HUES6 (cell line): Measurements from ENCODE around the gene SLC9C2.
"Not testable (repeated sequence)": the region's sequence is repeated elsewhere in the genome, so short reads cannot be mapped to it uniquely, and the experiment has no call there.

Experiments used
- H3K27ac ChIP-seq: 2 replicates; pipeline ENCODE4 v1.7.0; 2013; ENCODE audit warnings: low read depth, mild to moderate bottlenecking, low read length, inconsistent platforms
- H3K27me3 ChIP-seq: 2 replicates; pipeline ENCODE4 v1.6.1; 2013; ENCODE audit warnings: low read length; ENCODE audit not compliant: control insufficient read depth, insufficient read depth
- H3K36me3 ChIP-seq: 2 replicates; pipeline ENCODE4 v1.6.1; 2013; ENCODE audit warnings: low read length; ENCODE audit not compliant: control insufficient read depth, insufficient read depth
- H3K4me1 ChIP-seq: 2 replicates; pipeline ENCODE4 v1.6.1; 2013; ENCODE audit warnings: low read length; ENCODE audit not compliant: control insufficient read depth, insufficient read depth
- H3K4me3 ChIP-seq: 2 replicates; pipeline ENCODE4 v1.5.1; 2013; ENCODE audit warnings: low read depth, low read length
- H3K9ac ChIP-seq: one replicate; pipeline ENCODE4 v1.6.1; 2013; ENCODE audit warnings: mild to moderate bottlenecking, low read length
- H3K9me3 ChIP-seq: 2 replicates; pipeline ENCODE4 v1.6.1; 2013; ENCODE audit warnings: low read depth, low read length; ENCODE audit not compliant: control insufficient read depth, insufficient read depth

Gene SLC9C2

GRCh38 chr1:173603056-173603591 is at the start of gene SLC9C2:
Gene SLC9C2, minus strand, starts transcription at chr1:173603072. Its CDS starts 1,296 bp downstream, at chr1:173601776.
- Histone ChIP-seq H3K36me3 (no peaks in the 10 kb centered on the region), H3K4me1 (no peaks in the 10 kb centered on the region), H3K27me3 (no peaks in the 10 kb centered on the region), H3K27ac (no peak within 1 kb of the TSS), H3K9ac (no peak within 1 kb of the TSS), H3K9me3 (no peaks in the 10 kb centered on the region), H3K4me3 (no peak within 1 kb of the TSS)

GRCh38 chr1:173648880-173649605 is 46.2 kb upstream of the SLC9C2 start:
- Histone ChIP-seq H3K27ac (no peak overlapping the region), H3K36me3 (no peaks in the 10 kb centered on the region), H3K4me3 (no peak overlapping the region), H3K4me1 (no peaks in the 10 kb centered on the region), H3K27me3 (no peaks in the 10 kb centered on the region), H3K9ac (no peak overlapping the region), H3K9me3 (no peaks in the 10 kb centered on the region)

- Histone ChIP-seq H3K4me3 (no peak overlapping the region), H3K9me3 (peaks cover 4% of the 10 kb centered on the region; the same call in 1 of the 2 replicates), H3K27me3 (no peaks in the 10 kb centered on the region), H3K9ac (no peak overlapping the region), H3K36me3 (no peaks in the 10 kb centered on the region), H3K27ac (no peak overlapping the region), H3K4me1 (no peaks in the 10 kb centered on the region)
Observed at GRCh38 chr1:173646656-173647055, 43.8 kb upstream of the SLC9C2 start.

- not testable (repeated sequence) for H3K27ac ChIP-seq, H3K36me3 ChIP-seq, H3K27me3 ChIP-seq, H3K9ac ChIP-seq, H3K4me1 ChIP-seq, H3K4me3 ChIP-seq
- peaks cover 33% of the 10 kb centered on the region for H3K9me3 ChIP-seq
Observed at GRCh38 chr1:173642450-173643139, 39.7 kb upstream of the SLC9C2 start.

- Histone ChIP-seq H3K4me3 (no peak overlapping the region), H3K4me1 (no peaks in the 10 kb centered on the region), H3K36me3 (0 out of 2 replicates have a peak, but pooled peaks cover 2% of the 10 kb centered on the region), H3K27me3 (no peaks in the 10 kb centered on the region), H3K9ac (no peak overlapping the region), H3K9me3 (peaks cover 40% of the 10 kb centered on the region), H3K27ac (no peak overlapping the region)
Observed at GRCh38 chr1:173639102-173639501, 36.2 kb upstream of the SLC9C2 start.

- no peak overlapping the region for H3K27ac ChIP-seq
- H3K4me1 ChIP-seq = no peaks in the 10 kb centered on the region
- peak overlapping the region; percentile 72 for H3K9ac ChIP-seq
- H3K4me3 ChIP-seq = peak overlapping the region; percentile 14; the same call in 1 of the 2 replicates
- H3K27me3 ChIP-seq = no peaks in the 10 kb centered on the region
- peaks cover 40% of the 10 kb centered on the region for H3K9me3 ChIP-seq
- H3K36me3 ChIP-seq = 0 out of 2 replicates have a peak, but pooled peaks cover 2% of the 10 kb centered on the region
Observed at GRCh38 chr1:173638043-173639021, 35.5 kb upstream of the SLC9C2 start.

- H3K36me3 ChIP-seq, H3K4me1 ChIP-seq, H3K27me3 ChIP-seq: not testable (repeated sequence)
- Histone ChIP-seq H3K9ac (peak overlapping the region; percentile 72), H3K27ac (peak overlapping the region; percentile 50; the same call in 1 of the 2 replicates), H3K4me3 (peak overlapping the region; percentile 14; the same call in 1 of the 2 replicates), H3K9me3 (peaks cover 35% of the 10 kb centered on the region)
Observed at GRCh38 chr1:173637236-173638042, 34.6 kb upstream of the SLC9C2 start.

- Histone ChIP-seq H3K9ac (no peak within 1 kb of the TSS), H3K4me1 (no peaks in the 10 kb centered on the region), H3K27me3 (no peaks in the 10 kb centered on the region), H3K9me3 (peaks cover 27% of the 10 kb centered on the region), H3K27ac (no peak within 1 kb of the TSS), H3K4me3 (no peak within 1 kb of the TSS), H3K36me3 (no peaks in the 10 kb centered on the region)
Observed at GRCh38 chr1:173635116-173635515, 32.2 kb upstream of the SLC9C2 start, which contains the start of gene TEX50. Gene TEX50, plus strand, starts transcription at chr1:173635338. Its CDS starts 184 bp downstream, at chr1:173635522.

GRCh38 chr1:173628888-173629287 is 26.0 kb upstream of the SLC9C2 start:
- Histone ChIP-seq H3K4me1 (no peaks in the 10 kb centered on the region), H3K9me3 (no peaks in the 10 kb centered on the region), H3K9ac (no peak overlapping the region), H3K27ac (no peak overlapping the region), H3K36me3 (no peaks in the 10 kb centered on the region), H3K4me3 (no peak overlapping the region), H3K27me3 (no peaks in the 10 kb centered on the region)

GRCh38 chr1:173627269-173627668 is 24.4 kb upstream of the SLC9C2 start:
- H3K4me3 ChIP-seq = no peak overlapping the region
- no peak overlapping the region for H3K9ac ChIP-seq
- no peaks in the 10 kb centered on the region for H3K9me3 ChIP-seq
- no peaks in the 10 kb centered on the region for H3K27me3 ChIP-seq
- no peaks in the 10 kb centered on the region for H3K36me3 ChIP-seq
- H3K27ac ChIP-seq = no peak overlapping the region
- no peaks in the 10 kb centered on the region for H3K4me1 ChIP-seq
